Mesangial cell (primary cell): ENCODE measurements around the gene BCL7C. TPM values are rescaled to one million over a fixed set of nuclear protein-coding genes. Genes with fewer than 3 reads are reported as not detected.

Source experiments
- total RNA-seq: library from RNA; depleted of rRNA; stranded (reverse); fragments of >200 nt; gene quantifications from 2 replicates; pipeline ENCODE4 v1.2.3, GENCODE V29; 2015

The BCL7C gene
- 60.0 and 62.7 TPM in 2 replicates for total RNA-seq

DNA sequence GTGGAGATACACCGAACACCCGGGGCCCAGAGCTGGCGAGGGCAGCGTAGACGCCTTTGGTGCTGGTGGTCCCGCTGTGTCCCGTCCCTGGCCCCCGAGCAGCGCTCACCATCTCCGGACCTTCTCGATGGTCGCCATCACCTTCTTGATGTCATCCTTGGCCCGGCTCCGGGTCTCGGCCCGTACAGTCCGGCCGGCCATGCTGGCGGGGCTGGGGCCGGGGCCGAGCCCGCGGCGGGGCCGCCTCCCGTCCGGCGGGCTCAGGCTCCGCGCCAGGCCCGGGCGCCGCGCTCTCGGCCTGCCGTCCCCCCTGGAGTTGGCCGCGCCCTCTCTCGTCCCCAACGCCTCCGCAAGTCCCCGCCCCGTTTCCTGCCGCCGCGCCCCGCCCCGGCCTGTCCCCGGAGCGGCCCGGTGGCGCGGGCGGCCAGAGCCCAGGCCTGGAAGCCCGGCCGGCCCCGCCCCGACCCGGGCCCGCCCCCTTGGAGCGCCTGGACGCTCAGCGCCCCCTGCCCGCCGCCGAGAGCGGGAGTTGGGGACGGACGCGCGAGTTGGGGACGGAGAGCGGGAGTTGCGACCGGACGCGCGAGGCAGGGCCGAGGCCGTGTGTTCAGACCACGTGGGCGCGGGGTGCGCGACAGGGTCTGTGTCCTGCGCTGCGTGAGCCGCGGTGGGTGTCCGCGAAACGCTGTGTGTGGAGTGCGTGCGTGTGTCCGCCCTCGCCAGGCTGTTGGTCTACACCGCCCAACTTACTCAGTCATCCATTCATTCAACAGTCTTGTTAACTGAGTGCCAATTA is at the start of gene BCL7C:
Gene BCL7C (minus strand): TSS at position 334 of the 796 bp plus-strand sequence. CDS start 133 bp downstream, at position 201.

DNA sequence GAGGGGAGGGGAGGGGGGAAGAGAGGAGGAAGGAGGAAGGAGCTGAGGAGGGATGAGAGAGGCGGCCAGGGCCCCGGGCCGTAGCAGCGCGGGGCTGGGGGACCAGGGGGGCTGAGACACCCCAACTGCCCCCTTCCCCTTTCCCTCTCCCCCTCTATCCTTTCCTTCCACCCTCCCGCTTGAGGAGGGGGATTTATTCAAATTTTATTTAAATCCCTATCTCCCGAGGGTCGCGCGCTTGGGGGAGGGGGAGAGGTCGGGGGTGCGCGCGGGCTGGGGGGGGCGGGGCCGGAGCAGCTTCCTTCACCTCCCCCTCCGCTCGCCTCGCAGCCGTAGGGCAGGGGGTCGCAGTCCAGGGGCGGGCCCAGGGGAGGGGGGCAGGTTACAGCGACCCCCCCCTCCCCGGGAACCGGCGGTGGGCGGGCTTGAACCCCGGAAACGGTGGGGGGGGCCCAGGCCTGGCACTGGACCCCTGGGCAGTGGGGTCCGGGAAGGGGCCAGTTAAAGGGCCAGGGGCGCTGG is 29.7 kb upstream of the BCL7C start, which contains the start of gene FBXL19:
Gene FBXL19 (plus strand): TSS at position 19 of the 522 bp plus-strand sequence. CDS start 2,183 bp downstream, outside the sequence.

DNA sequence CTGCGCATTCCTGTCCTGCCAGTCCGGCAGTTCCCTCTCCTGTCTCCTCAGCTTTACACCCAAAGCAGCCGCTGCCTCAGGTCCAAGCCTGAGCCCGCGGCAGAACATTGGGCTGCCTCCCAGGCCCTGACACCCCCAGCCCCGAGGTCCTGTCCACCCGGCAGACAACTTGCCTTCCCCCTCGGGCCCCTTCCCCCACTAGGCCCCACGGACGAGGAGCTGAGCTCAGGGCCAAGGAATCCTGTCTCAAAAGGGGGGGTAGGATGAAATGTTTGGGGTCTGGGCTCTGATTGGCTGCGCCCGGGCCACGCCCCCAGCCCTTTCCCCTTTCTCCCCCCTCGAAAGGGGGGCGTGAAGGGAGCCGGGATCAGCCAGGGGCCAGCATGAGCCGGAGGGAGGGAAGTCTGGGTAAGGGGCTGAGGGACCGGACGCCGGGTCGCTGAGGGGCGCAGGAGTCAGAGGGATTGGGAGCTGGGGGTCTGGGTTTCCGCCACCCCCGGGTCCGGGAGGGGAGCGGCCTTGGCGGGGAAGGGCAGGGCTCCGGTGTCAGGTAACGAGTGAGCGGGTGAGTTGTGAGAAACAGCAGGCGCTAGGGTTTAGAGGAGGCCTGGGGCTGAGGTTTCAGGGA is 2.5 kb upstream of the BCL7C start, which contains the start of gene CTF1:
Gene CTF1 (plus strand): TSS at position 354 of the 628 bp plus-strand sequence. CDS start 30 bp downstream, at position 384.

Other genes with a start within 250 kb of the BCL7C start
- 32.1 and 36.4 TPM in 2 replicates for gene PRR14, start 243.1 kb downstream of the BCL7C start, total RNA-seq
- 26.9 and 39.0 TPM in 2 replicates for gene FBRS, start 235.6 kb downstream of the BCL7C start, total RNA-seq
- 15.3 and 22.1 TPM in 2 replicates for gene SRCAP, start 194.9 kb downstream of the BCL7C start, total RNA-seq
- 24.7 and 28.2 TPM in 2 replicates for gene PHKG2, start 145.7 kb downstream of the BCL7C start, total RNA-seq
- gene CFAP119, start 132.0 kb downstream of the BCL7C start, total RNA-seq: 4.8 and 5.9 TPM in 2 replicates
- gene RNF40, start 131.8 kb downstream of the BCL7C start, total RNA-seq: 63.7 and 67.1 TPM in 2 replicates
- gene ZNF629, start 106.9 kb downstream of the BCL7C start, total RNA-seq: 9.5 and 23.3 TPM in 2 replicates
- gene CTF1, start 2.5 kb upstream of the BCL7C start, total RNA-seq: 2.8 and 6.8 TPM in 2 replicates
- gene FBXL19, start 29.5 kb upstream of the BCL7C start, total RNA-seq: 31.8 and 37.6 TPM in 2 replicates
- gene ORAI3, start 55.0 kb upstream of the BCL7C start, total RNA-seq: 24.4 and 95.3 TPM in 2 replicates
- gene SETD1A, start 63.7 kb upstream of the BCL7C start, total RNA-seq: 6.5 and 8.0 TPM in 2 replicates
- 11.2 and 64.7 TPM in 2 replicates for gene HSD3B7, start 91.1 kb upstream of the BCL7C start, total RNA-seq
- 0.63 and 0.65 TPM in 2 replicates for gene STX1B, start 116.6 kb upstream of the BCL7C start, total RNA-seq
- 20.9 and 23.1 TPM in 2 replicates for gene STX4, start 139.5 kb upstream of the BCL7C start, total RNA-seq
- 13.4 and 14.2 TPM in 2 replicates for gene ZNF668, start 180.2 kb upstream of the BCL7C start, total RNA-seq
- 12.7 and 22.7 TPM in 2 replicates for gene ZNF646, start 180.3 kb upstream of the BCL7C start, total RNA-seq
- gene PRSS53, start 194.9 kb upstream of the BCL7C start, total RNA-seq: 0.81 and 1.6 TPM in 2 replicates
- 217 and 229 TPM in 2 replicates for gene VKORC1, start 200.7 kb upstream of the BCL7C start, total RNA-seq
- gene BCKDK, start 214.3 kb upstream of the BCL7C start, total RNA-seq: 88.5 and 103 TPM in 2 replicates
- gene KAT8, start 223.6 kb upstream of the BCL7C start, total RNA-seq: 31.8 and 47.4 TPM in 2 replicates
- gene PRSS8, start 241.7 kb upstream of the BCL7C start, total RNA-seq: 2.6 and 13.1 TPM in 2 replicates